ENCODE data around the gene EPHB1.

GRCh38 chr3:135170732-135171131 lies 375.7 kb downstream of the EPHB1 start:
- TF ChIP-seq CTCF (conservative IDR thresholded peaks at IDR 0.05 in 1 of 2, IDR thresholded peaks at IDR 0.05 in 1 of 2; ENCODE audit: extremely low read depth in 1 of 2, insufficient read depth in 1 of 2, low read depth in 1 of 2, low read length in 2 of 2) (no peak), EZH2 (IDR thresholded peaks at IDR 0.05; ENCODE audit: borderline replicate concordance, low read length) (no peak)

All from mammary epithelial cell (primary cell).